OCI-M1 (cell line): ENCODE data around the gene MPZL3.

Source experiments
- DNase-seq: peaks from one replicate; lab custom pipeline; 2025; lab: John Stamatoyannopoulos, UW

The MPZL3 gene

GRCh38 chr11:118231461-118231860 lies 20.7 kb downstream of the MPZL3 start:
- no peak for DNase-seq

- no peak for DNase-seq
Observed at GRCh38 chr11:118230088-118230487, 22.1 kb downstream of the MPZL3 start.

GRCh38 chr11:118229274-118229847 lies 22.8 kb downstream of the MPZL3 start:
- peak; percentile 37 for DNase-seq

- DNase-seq: peak; percentile 83
Observed at GRCh38 chr11:118227865-118228785, 24.0 kb downstream of the MPZL3 start.

- peak; percentile 45 for DNase-seq
Observed at GRCh38 chr11:118226781-118227180, 25.4 kb downstream of the MPZL3 start.

GRCh38 chr11:118226296-118226695 lies 25.9 kb downstream of the MPZL3 start:
- DNase-seq: peak; percentile 69

- peak; percentile 35 for DNase-seq
Observed at GRCh38 chr11:118224511-118225188, 27.5 kb downstream of the MPZL3 start, which contains the start of gene JAML. Gene JAML (minus strand): TSS chr11:118225011. CDS start chr11:118214866, 10,145 bp downstream.

GRCh38 chr11:118223992-118224391 lies 28.2 kb downstream of the MPZL3 start:
- DNase-seq: no peak

- DNase-seq: no peak
Observed at GRCh38 chr11:118223570-118223969, 28.6 kb downstream of the MPZL3 start.

- DNase-seq: no peak
Observed at GRCh38 chr11:118222437-118222836, 29.7 kb downstream of the MPZL3 start.

GRCh38 chr11:118221419-118221818 lies 30.7 kb downstream of the MPZL3 start:
- DNase-seq: no peak

- peak; percentile 55 for DNase-seq
Observed at GRCh38 chr11:118219732-118220131, 32.4 kb downstream of the MPZL3 start.

GRCh38 chr11:118219244-118219643 lies 32.9 kb downstream of the MPZL3 start:
- no peak for DNase-seq

- no peak for DNase-seq
Observed at GRCh38 chr11:118217575-118217974, 34.6 kb downstream of the MPZL3 start.

- DNase-seq: no peak
Observed at GRCh38 chr11:118216621-118217481, 35.3 kb downstream of the MPZL3 start.

- DNase-seq: no peak
Observed at GRCh38 chr11:118215765-118216164, 36.4 kb downstream of the MPZL3 start.

- DNase-seq: no peak
Observed at GRCh38 chr11:118215262-118215661, 36.9 kb downstream of the MPZL3 start.

- DNase-seq: peak; percentile 91
Observed at GRCh38 chr11:118214210-118214914, 37.8 kb downstream of the MPZL3 start.

- peak; percentile 67 for DNase-seq
Observed at GRCh38 chr11:118213781-118214180, 38.4 kb downstream of the MPZL3 start.

- peak; percentile 65 for DNase-seq
Observed at GRCh38 chr11:118213201-118213600, 39.0 kb downstream of the MPZL3 start.

GRCh38 chr11:118212781-118213191 lies 39.4 kb downstream of the MPZL3 start:
- peak; percentile 92 for DNase-seq
